ENCODE data around the gene MSX2.

DNA sequence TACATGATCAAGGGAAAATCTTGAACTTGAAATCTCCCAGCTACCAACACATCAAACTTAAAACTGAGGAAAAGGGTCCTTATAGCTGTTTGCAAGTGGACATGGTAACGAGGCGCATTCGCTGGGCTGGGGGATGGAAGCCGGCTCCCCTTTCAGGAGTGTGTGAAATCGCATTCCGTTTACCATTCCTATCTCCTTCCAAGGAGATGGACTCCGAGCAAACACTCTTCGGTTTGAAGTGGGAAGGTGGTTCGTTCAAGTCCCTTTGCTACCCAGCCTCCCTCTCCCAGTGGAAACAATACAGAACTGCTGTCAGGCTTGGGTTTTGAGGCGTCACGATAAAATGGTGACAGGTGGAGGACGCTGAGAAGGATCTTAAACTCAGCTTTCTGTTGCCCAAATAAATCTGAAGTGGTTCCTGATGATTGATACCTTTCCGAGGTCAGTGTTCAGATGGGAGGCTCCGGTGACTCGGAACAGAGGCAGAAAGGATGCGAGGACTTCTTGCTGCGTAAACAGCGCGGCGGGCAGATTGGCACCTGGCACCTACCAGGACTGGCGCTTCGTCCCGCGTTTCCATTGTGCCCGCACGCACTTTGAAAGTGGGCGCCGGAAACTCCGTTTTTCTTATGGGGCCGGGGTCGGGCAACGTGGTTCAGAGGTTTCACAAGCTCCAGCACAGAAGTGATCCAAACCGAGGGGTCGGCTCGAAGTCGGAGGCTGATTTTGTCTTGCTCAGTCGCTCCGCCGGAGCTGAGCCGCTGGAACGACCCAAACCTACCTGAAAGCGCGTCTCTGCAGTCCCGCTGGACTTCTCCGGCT, 7.0 kb downstream of the MSX2 start:
- TF ChIP-seq CTCF (IDR thresholded peaks at IDR 0.05 in 4 of 5, conservative IDR thresholded peaks at IDR 0.05 in 1 of 5) = no peak
- TF ChIP-seq POLR2A (IDR thresholded peaks at IDR 0.05) = no peak
